H1 (cell line): ENCODE measurements around the gene PLPPR2. TPM values are rescaled to one million over a fixed set of nuclear protein-coding genes. Genes with fewer than 3 reads are reported as not detected.
A peak's percentile ranks its signal among the peaks of the same experiment; 100 is the strongest.
"Not testable (repeated sequence)": the region's sequence is repeated elsewhere in the genome, so short reads cannot be mapped to it uniquely, and the experiment has no call there.

ENCODE experiments used
- CTCF ChIA-PET: fragments of 300-600 bp; sonication (Branson Sonifier 250); formaldehyde crosslinking; loops from one replicate; lab custom pipeline; 2021; ENCODE audit not compliant: partially characterized antibody; lab: Charles Lee
- POLR2A ChIA-PET: fragments of 300-600 bp; sonication (Branson Sonifier 250); formaldehyde crosslinking; loops from one replicate; lab custom pipeline; 2021; ENCODE audit warnings: inconsistent platforms; ENCODE audit not compliant: partially characterized antibody; lab: Charles Lee
- DNase-seq, 2 experiments: peaks; one replicate each; pipeline versions ENCODE4 v3.0.0 to v3.0.0-alpha.2; 2010 to 2022; ENCODE audit warnings: low spot score in 2 of 2, low read depth in 1 of 2, mixed read lengths in 1 of 2
- FAIRE-seq: peaks from 2 replicates; lab custom pipeline; 2011; peaks lifted over from hg19 to GRCh38; lab: Jason Lieb, UNC
- H2AFZ ChIP-seq: 2 replicates; pipeline ENCODE4 v1.8.1; 2012; ENCODE audit warnings: low read length, inconsistent platforms
- H2AK5ac ChIP-seq: 2 replicates; pipeline ENCODE4 v1.6.1; 2013; ENCODE audit warnings: low read depth, low read length
- H2BK120ac ChIP-seq: replicated peaks from 2 replicates; pipeline ENCODE3; 2013; ENCODE audit warnings: low read depth, low read length, inconsistent platforms
- H2BK12ac ChIP-seq: 2 replicates; pipeline ENCODE4 v1.6.1; 2013; ENCODE audit warnings: low read depth, low read length
- H2BK15ac ChIP-seq: 2 replicates; pipeline ENCODE4 v1.6.1; 2013; ENCODE audit warnings: low read length
- H2BK20ac ChIP-seq: 2 replicates; pipeline ENCODE4 v1.6.1; 2013; ENCODE audit warnings: low read length
- H2BK5ac ChIP-seq: 2 replicates; pipeline ENCODE4 v1.6.1; 2013; ENCODE audit warnings: low read depth, low read length
- H3K14ac ChIP-seq: 2 replicates; pipeline ENCODE4 v1.6.1; 2013; ENCODE audit warnings: inconsistent platforms; ENCODE audit not compliant: insufficient read length
- H3K18ac ChIP-seq: 2 replicates; pipeline ENCODE4 v1.6.1; 2013; ENCODE audit warnings: low read length; ENCODE audit errors: extremely low read depth
- H3K23ac ChIP-seq: 2 replicates; pipeline ENCODE4 v1.6.1; 2013; ENCODE audit warnings: inconsistent platforms; ENCODE audit not compliant: insufficient read length
- H3K23me2 ChIP-seq: 2 replicates; pipeline ENCODE4 v1.6.1; 2013; ENCODE audit warnings: low read depth, low read length
- H3K27ac ChIP-seq: 2 replicates; pipeline ENCODE4 v1.6.1; 2011; ENCODE audit warnings: low read depth, low read length, inconsistent platforms
- H3K27me3 ChIP-seq, 4 experiments: replicated peaks in 1 of 4; 1 replicate in 1 of 4; 2 replicates in 3 of 4; pipeline versions ENCODE4 v1.6.1 to v1.8.1; 2011 to 2013; ENCODE audit warnings: low read length in 3 of 4, mild to moderate bottlenecking in 3 of 4, inconsistent platforms in 2 of 4, mixed read lengths in 2 of 4, moderate library complexity in 1 of 4; ENCODE audit not compliant: control insufficient read depth in 3 of 4, insufficient read depth in 3 of 4; ENCODE audit errors: extremely low read depth in 1 of 4
- H3K36me3 ChIP-seq, 4 experiments: 2 replicates each; pipeline versions ENCODE4 v1.6.1 to v1.8.1; 2011 to 2013; ENCODE audit warnings: mild to moderate bottlenecking in 4 of 4, low read length in 3 of 4, moderate library complexity in 2 of 4, control low read depth in 1 of 4, inconsistent platforms in 1 of 4; ENCODE audit not compliant: insufficient read depth in 4 of 4, control insufficient read depth in 2 of 4
- H3K4ac ChIP-seq: replicated peaks from 2 replicates; pipeline ENCODE3; 2013; ENCODE audit warnings: low read length, low read depth, mixed read lengths, inconsistent platforms; ENCODE audit not compliant: insufficient read length
- H3K4me1 ChIP-seq, 4 experiments: replicated peaks in 1 of 4; 1 replicate in 1 of 4; 2 replicates in 3 of 4; pipeline versions ENCODE4 v1.6.1 to v1.8.1; 2011 to 2013; ENCODE audit warnings: low read length in 3 of 4, inconsistent platforms in 2 of 4, mixed read lengths in 1 of 4; ENCODE audit not compliant: insufficient read depth in 4 of 4, control insufficient read depth in 3 of 4
- H3K4me2 ChIP-seq, 2 experiments: 2 replicates each; pipeline versions ENCODE4 v1.6.1 to v1.8.1; 2011 to 2013; ENCODE audit warnings: low read depth in 2 of 2, low read length in 2 of 2, control low read depth in 1 of 2, inconsistent platforms in 1 of 2, mild to moderate bottlenecking in 1 of 2; ENCODE audit not compliant: insufficient read depth in 1 of 2
- H3K4me3 ChIP-seq, 4 experiments: fragments of 200-600, 300-600 bp in 1 of 4; sonication (generic), shearing (Covaris generic), sonication (Bioruptor Twin) in 1 of 4; 2 replicates each; pipeline versions ENCODE4 v1.5.1 to v1.8.1; 2011 to 2016; ENCODE audit warnings: low read length in 4 of 4, low read depth in 3 of 4, control low read depth in 2 of 4, inconsistent platforms in 2 of 4, mild to moderate bottlenecking in 2 of 4, mixed read lengths in 1 of 4, moderate library complexity in 1 of 4; ENCODE audit not compliant: insufficient read depth in 2 of 4; ENCODE audit errors: extremely low read depth in 1 of 4
- H3K56ac ChIP-seq: replicated peaks from 2 replicates; pipeline ENCODE3; 2013; ENCODE audit warnings: low read depth, mild to moderate bottlenecking, mixed read lengths, low read length, inconsistent platforms; ENCODE audit not compliant: insufficient read length
- H3K79me1 ChIP-seq: 2 replicates; pipeline ENCODE4 v1.6.1; 2013; ENCODE audit warnings: low read depth, low read length, control low read depth
- H3K79me2 ChIP-seq, 2 experiments: 2 replicates each; pipeline versions ENCODE4 v1.6.1 to v1.8.1; 2012 to 2013; ENCODE audit warnings: low read length in 2 of 2, mild to moderate bottlenecking in 2 of 2, inconsistent platforms in 1 of 2; ENCODE audit not compliant: insufficient read depth in 2 of 2, control insufficient read depth in 1 of 2
- H3K9ac ChIP-seq, 4 experiments: replicated peaks in 1 of 4; 1 replicate in 1 of 4; 2 replicates in 3 of 4; pipeline versions ENCODE4 v1.6.1 to v1.8.1; 2011 to 2013; ENCODE audit warnings: low read depth in 3 of 4, low read length in 3 of 4, control low read depth in 2 of 4, mild to moderate bottlenecking in 2 of 4, moderate library complexity in 2 of 4, inconsistent platforms in 1 of 4; ENCODE audit errors: extremely low read depth in 1 of 4
- H3K9me3 ChIP-seq, 2 experiments: 2 replicates each; pipeline versions ENCODE4 v1.6.1 to v1.8.1; 2012 to 2013; ENCODE audit warnings: mild to moderate bottlenecking in 2 of 2, moderate library complexity in 2 of 2, control low read depth in 1 of 2, inconsistent platforms in 1 of 2, low read depth in 1 of 2, low read length in 1 of 2, mixed read lengths in 1 of 2; ENCODE audit not compliant: insufficient read depth in 2 of 2
- H4K20me1 ChIP-seq, 2 experiments: replicated peaks in 1 of 2; 2 replicates each; pipeline versions ENCODE3 to v1.8.1; 2011 to 2013; ENCODE audit warnings: inconsistent platforms in 2 of 2, low read length in 2 of 2, mild to moderate bottlenecking in 1 of 2; ENCODE audit not compliant: insufficient read depth in 2 of 2, control insufficient read depth in 1 of 2
- H4K5ac ChIP-seq: 2 replicates; pipeline ENCODE4 v1.6.1; 2013; ENCODE audit warnings: low read length, low read depth, mixed read lengths, inconsistent platforms; ENCODE audit not compliant: insufficient read length
- H4K8ac ChIP-seq: 2 replicates; pipeline ENCODE4 v1.8.0; 2013; ENCODE audit warnings: mild to moderate bottlenecking, moderate library complexity, low read length, inconsistent platforms; ENCODE audit not compliant: insufficient read depth; ENCODE audit errors: extremely low read depth
- H4K91ac ChIP-seq: replicated peaks from 2 replicates; pipeline ENCODE3; 2013; ENCODE audit warnings: low read length, mixed read lengths, inconsistent platforms; ENCODE audit not compliant: insufficient read length
- WGBS, 2 experiments: shearing (Covaris generic) in 1 of 2; methylation state at CpG; one replicate each; pipeline versions ENCODE4 v1.1.6 to v1.1.7; 2013 to 2015; ENCODE audit warnings: low lambda C conversion rate in 2 of 2, mixed read lengths in 2 of 2, inconsistent platforms in 1 of 2, low coverage in 1 of 2, missing lambda C conversion rate in 1 of 2; ENCODE audit not compliant: insufficient replicate concordance in 2 of 2, insufficient coverage in 1 of 2, insufficient read length in 1 of 2; ENCODE audit errors: extremely low coverage in 1 of 2, missing lambda C conversion rate in 1 of 2; 5-methylcytosine and 5-hydroxymethylcytosine counted together
- polyA plus RNA-seq, 7 experiments: library from polyadenylated mRNA; depleted of rRNA in 3 of 7; stranded (reverse) in 5 of 7; unstranded in 2 of 7; fragments of >200 nt in 5 of 7; fragments of 200-250 nt in 2 of 7; gene quantifications; 1 replicate in 5 of 7; 2 replicates in 1 of 7; 4 replicates in 1 of 7; pipeline versions ENCODE4 v1.2.1 to v1.2.3, GENCODE V29; 2011 to 2013; ENCODE audit warnings: missing spikeins in 2 of 7, mixed read lengths in 2 of 7
- total RNA-seq: library from RNA; stranded (reverse); fragmentation: NEBNext Ultra II Directional; extraction: Animal tissue kit (Norgen Biotek cat#: 25700); gene quantifications from 2 replicates; pipeline ENCODE4 v1.2.1, GENCODE V29; 2021

The PLPPR2 gene
- total and polyA plus RNA-seq, 2 of the 8 experiments (the other 6 are each of a cell fraction or from before 2014, with no cell fraction given) = 7.2 to 11.7 TPM

DNA sequence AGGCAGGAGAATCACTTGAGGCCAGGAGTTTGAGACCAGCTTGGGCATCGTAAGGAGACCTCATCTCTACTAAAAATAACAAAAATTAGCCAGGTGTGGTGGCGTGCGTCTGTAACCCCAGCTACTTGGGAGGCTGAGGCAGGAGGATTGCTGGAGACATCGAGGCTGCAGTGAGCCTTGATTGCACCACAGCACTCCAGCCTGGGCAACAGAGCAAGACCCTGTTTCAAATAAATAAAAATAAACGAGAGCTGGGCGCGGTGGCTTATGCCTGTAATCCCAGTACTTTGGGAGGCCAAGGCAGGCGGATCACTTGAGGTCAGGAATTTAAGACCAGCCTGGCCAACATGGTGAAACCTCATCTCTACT is 15.1 kb upstream of the PLPPR2 start:
- H2BK120ac ChIP-seq, H3K18ac ChIP-seq, H3K4me1 ChIP-seq, H2AK5ac ChIP-seq, H3K14ac ChIP-seq, H3K27ac ChIP-seq, H2BK5ac ChIP-seq, H2BK15ac ChIP-seq, H3K23ac ChIP-seq, H3K9me3 ChIP-seq, H3K9ac ChIP-seq, H3K56ac ChIP-seq, H3K4me3 ChIP-seq, H3K36me3 ChIP-seq, H2BK20ac ChIP-seq, H4K91ac ChIP-seq, H3K79me1 ChIP-seq, FAIRE-seq, H4K20me1 ChIP-seq, H2BK12ac ChIP-seq, H3K27me3 ChIP-seq, H4K8ac ChIP-seq, H4K5ac ChIP-seq, H3K4ac ChIP-seq, DNase-seq, H3K79me2 ChIP-seq, H2AFZ ChIP-seq: not testable (repeated sequence)
- POLR2A ChIA-PET = interaction anchor here (0.9 to 2.8 kb wide), 7 partner anchors 12 to 79 kb away, joined by 4 to 13 read pairs (median 5); partner anchors contain the start of gene EPOR
- 93% methylated on average over 8 of the region's 8 CpGs; no CpG with 5 or more reads in 1 of the 2 experiments for WGBS, 2 experiments
- CTCF ChIA-PET = interaction anchor here (0.7 to 2.8 kb wide), 6 partner anchors 18 to 52 kb away, joined by 3 to 9 read pairs (median 4); partner anchors contain the start of gene TSPAN16
- H3K4me2 ChIP-seq = peak overlapping the region; percentile 54 to 80; a peak in 3 of 4 replicates
- peaks cover 11% of the 10 kb centered on the region; the same call in 1 of the 2 replicates for H3K23me2 ChIP-seq
